ENCODE results near the gene EPHA4. TPM values are rescaled to one million over a fixed set of nuclear protein-coding genes. Genes with fewer than 3 reads are reported as not detected.
A peak's percentile ranks its signal among the peaks of the same experiment; 100 is the strongest.

The EPHA4 gene
- total RNA-seq, 1 donor from 2014 or later: 16.8 TPM

DNA sequence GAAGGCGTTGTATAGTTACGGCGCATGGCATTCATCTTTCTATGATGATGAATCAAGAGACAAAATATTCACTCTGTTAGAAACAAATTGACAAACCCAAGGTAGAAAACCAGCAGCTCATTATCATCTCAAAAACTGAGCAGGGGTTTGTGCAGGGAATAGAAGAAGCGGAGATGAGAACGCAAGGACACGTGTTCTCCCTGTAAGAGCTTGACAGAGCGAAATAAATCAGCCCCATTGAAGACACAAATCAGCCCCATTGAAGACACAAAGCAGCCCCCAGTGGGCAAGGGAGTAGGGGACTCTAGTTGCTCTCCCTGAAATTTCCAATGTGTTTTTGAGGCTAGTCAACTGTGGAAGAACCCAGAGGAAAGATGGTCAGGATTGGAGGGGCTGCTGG is 199.2 kb downstream of the EPHA4 start:
- Mint-ChIP-seq H3K4me3 (ENCODE audit: unreplicated experiment) (no peak overlapping the region), H3K27me3 (ENCODE audit: unreplicated experiment) (peaks cover 20% of the 10 kb centered on the region), H3K27ac (ENCODE audit: unreplicated experiment) (no peak overlapping the region), H3K4me1 (ENCODE audit: unreplicated experiment) (no peaks in the 10 kb centered on the region), H3K36me3 (ENCODE audit: unreplicated experiment) (no peaks in the 10 kb centered on the region), H3K9me3 (ENCODE audit: unreplicated experiment) (no peaks in the 10 kb centered on the region)
- no peak for DNase-seq (ENCODE audit: extremely low spot score, unreplicated experiment)
- TF ChIP-seq, protein P1, sequence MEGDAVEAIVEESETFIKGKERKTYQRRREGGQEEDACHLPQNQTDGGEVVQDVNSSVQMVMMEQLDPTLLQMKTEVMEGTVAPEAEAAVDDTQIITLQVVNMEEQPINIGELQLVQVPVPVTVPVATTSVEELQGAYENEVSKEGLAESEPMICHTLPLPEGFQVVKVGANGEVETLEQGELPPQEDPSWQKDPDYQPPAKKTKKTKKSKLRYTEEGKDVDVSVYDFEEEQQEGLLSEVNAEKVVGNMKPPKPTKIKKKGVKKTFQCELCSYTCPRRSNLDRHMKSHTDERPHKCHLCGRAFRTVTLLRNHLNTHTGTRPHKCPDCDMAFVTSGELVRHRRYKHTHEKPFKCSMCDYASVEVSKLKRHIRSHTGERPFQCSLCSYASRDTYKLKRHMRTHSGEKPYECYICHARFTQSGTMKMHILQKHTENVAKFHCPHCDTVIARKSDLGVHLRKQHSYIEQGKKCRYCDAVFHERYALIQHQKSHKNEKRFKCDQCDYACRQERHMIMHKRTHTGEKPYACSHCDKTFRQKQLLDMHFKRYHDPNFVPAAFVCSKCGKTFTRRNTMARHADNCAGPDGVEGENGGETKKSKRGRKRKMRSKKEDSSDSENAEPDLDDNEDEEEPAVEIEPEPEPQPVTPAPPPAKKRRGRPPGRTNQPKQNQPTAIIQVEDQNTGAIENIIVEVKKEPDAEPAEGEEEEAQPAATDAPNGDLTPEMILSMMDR (IDR thresholded peaks at IDR 0.05): no peak

DNA sequence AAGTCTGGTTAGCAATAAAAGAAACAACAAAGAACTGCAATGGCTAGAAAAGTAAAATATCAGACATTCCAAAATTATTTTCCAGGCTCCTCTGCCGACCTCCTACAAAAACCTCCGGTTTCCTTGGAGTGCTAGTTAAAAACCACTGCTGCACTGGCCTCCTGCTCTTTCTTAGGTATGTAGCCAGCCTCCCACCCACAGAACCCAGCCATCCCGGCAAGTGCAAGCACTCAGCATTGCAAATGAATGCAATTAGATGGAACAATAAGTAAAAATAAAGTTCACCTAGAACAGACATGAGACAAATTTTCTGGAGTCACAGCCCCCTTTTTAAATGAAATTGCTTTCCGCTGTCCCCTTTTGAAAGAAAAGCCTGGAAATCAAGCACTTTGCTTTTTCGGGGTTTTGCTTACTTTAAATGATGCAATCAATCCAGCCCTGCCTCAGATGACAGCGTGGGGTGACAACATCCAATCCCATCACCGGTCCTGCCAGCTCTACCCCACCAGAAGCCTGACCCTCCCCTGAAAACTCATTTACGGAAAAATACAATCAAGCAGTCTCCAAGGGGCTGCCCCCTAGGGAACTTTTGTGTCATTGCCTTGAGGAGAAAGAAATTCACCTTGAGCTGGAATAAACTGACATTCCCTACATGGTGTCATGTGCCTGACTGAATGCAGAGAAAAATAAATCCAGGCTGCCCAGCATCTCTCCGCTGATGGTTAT is 199.8 kb downstream of the EPHA4 start:
- TF ChIP-seq, protein P1 (IDR thresholded peaks at IDR 0.05): no peak
- H3K27me3 Mint-ChIP-seq (ENCODE audit: unreplicated experiment): peaks cover 20% of the 10 kb centered on the region
- no peaks in the 10 kb centered on the region for H3K4me1 Mint-ChIP-seq (ENCODE audit: unreplicated experiment)
- H3K27ac Mint-ChIP-seq (ENCODE audit: unreplicated experiment): no peak overlapping the region
- no peak for DNase-seq (ENCODE audit: extremely low spot score, unreplicated experiment)
- no peaks in the 10 kb centered on the region for H3K9me3 Mint-ChIP-seq (ENCODE audit: unreplicated experiment)
- H3K4me3 Mint-ChIP-seq (ENCODE audit: unreplicated experiment): peak overlapping the region; percentile 23
- no peaks in the 10 kb centered on the region for H3K36me3 Mint-ChIP-seq (ENCODE audit: unreplicated experiment)

DNA sequence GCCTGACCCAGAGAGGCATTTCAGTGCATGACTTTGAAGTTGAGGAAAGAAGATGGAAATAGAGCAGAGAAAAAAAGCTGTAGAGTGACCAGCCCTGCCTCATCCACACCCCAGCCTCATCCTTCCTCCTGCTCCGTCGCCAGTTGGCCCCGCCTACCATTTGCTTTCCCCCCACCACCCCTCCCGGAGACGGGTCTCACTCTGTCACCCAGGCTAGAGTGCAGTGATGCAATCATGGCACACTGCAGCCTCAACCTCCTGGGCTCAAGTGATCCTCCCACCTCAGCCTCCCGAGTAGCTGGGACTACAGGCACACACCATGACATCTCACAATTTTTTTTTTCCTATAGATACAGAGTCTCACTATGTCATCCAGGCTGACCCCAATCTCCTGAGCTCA is 200.8 kb downstream of the EPHA4 start:
- Mint-ChIP-seq H3K36me3 (ENCODE audit: unreplicated experiment) (no peaks in the 10 kb centered on the region), H3K4me3 (ENCODE audit: unreplicated experiment) (no peak overlapping the region), H3K27ac (ENCODE audit: unreplicated experiment) (no peak overlapping the region), H3K27me3 (ENCODE audit: unreplicated experiment) (peaks cover 20% of the 10 kb centered on the region), H3K4me1 (ENCODE audit: unreplicated experiment) (no peaks in the 10 kb centered on the region), H3K9me3 (ENCODE audit: unreplicated experiment) (no peaks in the 10 kb centered on the region)
- TF ChIP-seq, protein P1 (IDR thresholded peaks at IDR 0.05): no peak
- DNase-seq (ENCODE audit: extremely low spot score, unreplicated experiment): no peak

DNA sequence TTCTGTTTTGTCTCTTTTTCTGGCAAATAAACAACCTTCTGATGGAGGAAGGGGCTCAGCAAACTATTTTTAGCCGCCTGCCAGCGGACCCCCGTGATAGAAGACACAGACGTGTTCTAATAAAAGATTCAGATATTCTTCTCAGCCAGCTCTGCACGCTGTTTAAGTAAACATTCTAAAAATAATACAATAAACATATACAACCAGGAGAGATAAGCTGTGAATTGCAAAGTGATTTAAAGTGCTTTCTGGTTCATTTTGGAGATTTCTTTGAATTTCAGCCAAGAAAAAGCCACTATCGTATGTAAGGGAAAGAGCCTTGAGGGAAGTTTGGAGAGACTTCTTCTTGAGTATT is 201.3 kb downstream of the EPHA4 start:
- DNase-seq (ENCODE audit: extremely low spot score, unreplicated experiment): no peak
- Mint-ChIP-seq H3K27me3 (ENCODE audit: unreplicated experiment) (peaks cover 20% of the 10 kb centered on the region), H3K9me3 (ENCODE audit: unreplicated experiment) (no peaks in the 10 kb centered on the region), H3K4me1 (ENCODE audit: unreplicated experiment) (no peaks in the 10 kb centered on the region), H3K4me3 (ENCODE audit: unreplicated experiment) (no peak overlapping the region), H3K27ac (ENCODE audit: unreplicated experiment) (no peak overlapping the region), H3K36me3 (ENCODE audit: unreplicated experiment) (no peaks in the 10 kb centered on the region)
- TF ChIP-seq, protein P1 (IDR thresholded peaks at IDR 0.05): no peak

DNA sequence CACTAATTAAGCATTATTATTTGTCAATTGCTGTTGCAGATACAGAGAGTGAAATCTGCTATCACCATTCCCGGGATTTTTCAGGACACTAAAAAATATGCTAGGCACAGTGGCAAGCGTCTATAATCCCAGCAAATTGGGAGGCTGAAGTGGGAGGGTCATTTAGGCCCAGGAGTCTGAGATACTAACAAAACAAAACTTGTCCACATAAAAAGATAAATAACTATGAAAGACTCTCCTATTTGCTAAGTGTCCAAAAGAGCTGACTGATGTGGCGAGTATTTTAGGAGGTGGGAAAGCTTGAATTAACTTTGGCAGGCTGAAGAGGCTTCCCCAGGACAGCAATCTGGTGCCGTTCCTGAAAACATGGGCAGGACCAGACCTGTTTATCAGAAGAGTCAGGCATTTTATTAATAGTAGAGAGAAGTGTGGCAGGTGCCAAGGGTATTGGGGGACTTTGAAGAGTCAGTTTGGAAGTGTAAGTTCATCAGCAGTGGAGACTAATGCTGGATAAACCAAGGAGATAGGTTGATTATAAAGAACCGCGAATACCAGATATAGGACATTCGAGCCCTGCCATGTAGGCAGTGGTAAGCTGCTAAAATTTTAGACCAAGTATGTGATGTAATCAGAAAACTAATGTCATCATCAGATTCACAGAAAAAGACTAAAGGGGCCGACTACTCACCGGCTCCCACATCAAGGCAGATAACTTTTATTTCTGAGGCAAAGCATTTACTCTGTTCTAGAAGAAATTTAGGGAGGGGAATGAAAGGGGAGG is 201.8 kb downstream of the EPHA4 start:
- TF ChIP-seq, protein P1 (IDR thresholded peaks at IDR 0.05): no peak
- DNase-seq (ENCODE audit: extremely low spot score, unreplicated experiment): no peak
- peaks cover 20% of the 10 kb centered on the region for H3K27me3 Mint-ChIP-seq (ENCODE audit: unreplicated experiment)
- no peak overlapping the region for H3K4me3 Mint-ChIP-seq (ENCODE audit: unreplicated experiment)
- H3K9me3 Mint-ChIP-seq (ENCODE audit: unreplicated experiment): no peaks in the 10 kb centered on the region
- H3K4me1 Mint-ChIP-seq (ENCODE audit: unreplicated experiment): no peaks in the 10 kb centered on the region
- H3K27ac Mint-ChIP-seq (ENCODE audit: unreplicated experiment): no peak overlapping the region
- H3K36me3 Mint-ChIP-seq (ENCODE audit: unreplicated experiment): no peaks in the 10 kb centered on the region

All from osteocyte (in vitro differentiated cells).